ENCODE data around the gene TBPL1.
"Not testable (repeated sequence)": the region's sequence is repeated elsewhere in the genome, so short reads cannot be mapped to it uniquely, and the experiment has no call there.

TBPL1 gene

DNA sequence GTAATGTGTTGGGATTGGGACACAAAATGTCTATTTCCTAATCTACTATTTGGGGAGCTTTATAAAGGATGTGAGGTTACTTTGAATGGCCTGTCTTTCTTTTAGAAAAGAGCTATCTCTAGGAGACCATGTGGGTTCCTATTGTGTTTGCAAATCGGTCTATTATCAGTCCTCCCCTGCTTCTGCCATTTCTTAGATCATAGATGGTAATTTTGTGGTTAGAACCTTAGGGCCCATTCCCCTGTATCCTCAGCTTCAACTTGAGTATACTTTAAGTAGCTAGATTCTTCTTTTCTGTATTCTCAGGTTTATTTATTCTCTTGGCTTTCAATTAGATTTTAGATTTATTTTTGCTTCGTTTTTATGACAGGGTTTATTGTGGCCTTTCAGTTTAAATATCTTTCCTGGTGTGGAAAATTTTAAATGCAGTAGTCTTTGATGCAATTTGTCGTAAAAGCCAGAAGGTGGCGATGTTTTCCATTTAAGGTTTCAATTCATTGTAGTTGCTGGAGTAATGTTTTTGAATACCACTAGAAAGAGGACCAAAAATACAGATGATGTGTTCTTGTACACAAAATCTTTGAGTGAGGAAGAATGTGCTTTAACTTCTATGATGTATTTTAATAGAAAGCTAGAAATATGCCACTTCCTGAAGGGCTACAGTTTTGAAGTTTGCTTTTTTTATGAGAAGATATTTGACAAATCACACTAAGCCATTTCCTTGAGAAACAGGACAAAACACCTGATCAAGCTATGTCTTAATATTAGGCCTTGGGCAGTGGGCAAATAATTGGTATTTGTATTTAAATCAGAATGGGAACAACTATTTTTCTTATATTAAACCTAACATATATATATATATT lies 20.3 kb downstream of the TBPL1 start:
- no peak overlapping the region for H3K4me3 ChIP-seq (replicated peaks; ENCODE audit: low read depth, low read length)
- DNase-seq (ENCODE audit: extremely low read depth, low read depth): no peak
- TF ChIP-seq, protein P1, sequence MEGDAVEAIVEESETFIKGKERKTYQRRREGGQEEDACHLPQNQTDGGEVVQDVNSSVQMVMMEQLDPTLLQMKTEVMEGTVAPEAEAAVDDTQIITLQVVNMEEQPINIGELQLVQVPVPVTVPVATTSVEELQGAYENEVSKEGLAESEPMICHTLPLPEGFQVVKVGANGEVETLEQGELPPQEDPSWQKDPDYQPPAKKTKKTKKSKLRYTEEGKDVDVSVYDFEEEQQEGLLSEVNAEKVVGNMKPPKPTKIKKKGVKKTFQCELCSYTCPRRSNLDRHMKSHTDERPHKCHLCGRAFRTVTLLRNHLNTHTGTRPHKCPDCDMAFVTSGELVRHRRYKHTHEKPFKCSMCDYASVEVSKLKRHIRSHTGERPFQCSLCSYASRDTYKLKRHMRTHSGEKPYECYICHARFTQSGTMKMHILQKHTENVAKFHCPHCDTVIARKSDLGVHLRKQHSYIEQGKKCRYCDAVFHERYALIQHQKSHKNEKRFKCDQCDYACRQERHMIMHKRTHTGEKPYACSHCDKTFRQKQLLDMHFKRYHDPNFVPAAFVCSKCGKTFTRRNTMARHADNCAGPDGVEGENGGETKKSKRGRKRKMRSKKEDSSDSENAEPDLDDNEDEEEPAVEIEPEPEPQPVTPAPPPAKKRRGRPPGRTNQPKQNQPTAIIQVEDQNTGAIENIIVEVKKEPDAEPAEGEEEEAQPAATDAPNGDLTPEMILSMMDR (IDR thresholded peaks at IDR 0.05; ENCODE audit: low read depth, low read length, missing control alignments): peak; percentile 46

DNA sequence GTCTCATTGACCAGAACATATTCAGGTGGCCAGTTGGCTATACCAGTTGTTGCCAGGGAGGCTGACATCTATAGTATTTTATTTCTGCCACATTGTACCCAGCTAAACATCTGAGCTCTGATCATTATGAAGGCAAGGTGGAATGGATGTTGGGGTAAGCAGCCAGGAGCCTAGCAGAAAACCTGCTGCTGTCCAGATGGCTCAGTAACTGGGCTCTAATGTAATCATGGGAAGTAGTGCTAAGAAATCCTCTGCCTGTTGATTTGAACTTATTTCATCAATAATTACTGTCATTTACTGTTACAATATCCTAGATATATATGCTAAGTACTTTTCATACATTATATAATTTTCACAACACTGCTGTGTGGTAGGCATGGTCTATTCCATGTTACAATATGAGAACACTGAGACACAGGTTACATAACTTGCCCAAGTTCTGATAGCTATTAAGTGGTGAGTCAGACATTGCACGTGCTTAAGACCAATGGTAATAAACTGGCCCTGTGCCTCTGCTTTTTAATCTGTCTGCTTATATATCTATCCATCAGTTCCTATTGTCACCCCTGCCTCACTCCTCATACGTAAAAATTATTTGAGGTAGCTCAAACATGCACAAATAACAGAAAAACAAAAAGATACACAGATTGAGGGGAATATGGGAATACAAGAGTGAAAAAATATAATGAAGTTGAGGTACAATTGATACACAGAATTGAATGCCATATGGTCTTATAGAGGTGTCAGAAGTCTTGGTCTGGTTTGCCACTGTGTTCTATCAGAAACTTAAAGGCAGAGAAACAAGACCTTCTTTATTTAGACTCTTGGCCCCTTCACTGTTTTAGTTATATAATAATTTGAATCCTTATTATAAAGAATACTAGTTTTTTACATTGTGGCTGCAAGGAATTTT lies 25.2 kb downstream of the TBPL1 start:
- DNase-seq (ENCODE audit: extremely low read depth, low read depth): peak; percentile 70
- no peak overlapping the region for H3K4me3 ChIP-seq (replicated peaks; ENCODE audit: low read depth, low read length)
- TF ChIP-seq, protein P1 (IDR thresholded peaks at IDR 0.05; ENCODE audit: low read depth, low read length, missing control alignments): no peak

DNA sequence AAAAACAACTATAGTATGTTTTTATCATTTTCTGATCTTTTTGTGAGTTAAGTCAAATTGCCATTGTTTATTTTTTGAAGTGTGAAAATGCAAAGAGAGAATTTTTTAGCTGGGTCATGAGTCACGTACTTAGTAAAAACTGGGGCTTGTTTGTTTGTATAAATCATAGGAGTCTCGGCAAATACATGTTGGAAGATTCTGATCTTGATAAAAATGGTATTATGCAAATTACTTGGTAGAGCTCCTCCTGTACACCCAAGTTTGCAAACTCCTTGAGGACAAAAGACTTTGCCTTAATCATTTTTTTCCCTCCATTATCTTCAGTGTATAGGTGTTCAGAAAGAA lies 25.8 kb downstream of the TBPL1 start:
- DNase-seq (ENCODE audit: extremely low read depth, low read depth): no peak
- no peak overlapping the region for H3K4me3 ChIP-seq (replicated peaks; ENCODE audit: low read depth, low read length)
- TF ChIP-seq, protein P1 (IDR thresholded peaks at IDR 0.05; ENCODE audit: low read depth, low read length, missing control alignments): no peak

DNA sequence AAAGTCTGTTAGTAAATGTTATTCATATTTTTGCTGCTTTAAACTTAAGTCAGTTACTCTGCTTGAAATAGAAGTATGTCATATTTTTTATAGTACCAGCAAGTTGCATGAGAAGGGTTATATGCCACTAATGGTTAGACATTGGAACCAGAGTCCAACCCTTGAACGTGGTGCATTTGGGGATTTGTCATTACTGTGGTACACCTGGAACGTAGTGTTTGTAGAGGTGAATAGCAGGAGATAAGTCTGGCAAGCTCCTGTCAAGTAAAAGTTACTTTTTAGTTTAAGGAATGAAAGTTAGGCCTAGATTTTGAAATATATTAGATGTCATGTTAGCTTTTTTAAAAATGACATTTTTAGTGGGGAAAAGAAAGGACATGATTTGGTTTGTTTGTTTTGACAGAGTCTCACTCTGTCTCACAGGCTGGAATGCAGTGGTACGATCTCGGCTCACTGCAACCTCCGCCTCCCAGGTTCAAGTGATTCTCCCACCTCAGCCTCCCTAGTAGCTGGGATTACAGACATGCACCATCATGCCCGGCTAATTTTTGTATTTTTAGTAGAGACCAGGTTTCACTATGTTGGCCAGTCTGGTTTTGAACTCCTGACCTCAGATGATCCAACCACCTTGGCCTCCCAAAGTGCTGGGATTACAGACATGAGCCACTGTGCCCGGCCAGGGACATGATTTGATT lies 26.4 kb downstream of the TBPL1 start:
- H3K4me3 ChIP-seq (replicated peaks; ENCODE audit: low read depth, low read length): not testable (repeated sequence)

DNA sequence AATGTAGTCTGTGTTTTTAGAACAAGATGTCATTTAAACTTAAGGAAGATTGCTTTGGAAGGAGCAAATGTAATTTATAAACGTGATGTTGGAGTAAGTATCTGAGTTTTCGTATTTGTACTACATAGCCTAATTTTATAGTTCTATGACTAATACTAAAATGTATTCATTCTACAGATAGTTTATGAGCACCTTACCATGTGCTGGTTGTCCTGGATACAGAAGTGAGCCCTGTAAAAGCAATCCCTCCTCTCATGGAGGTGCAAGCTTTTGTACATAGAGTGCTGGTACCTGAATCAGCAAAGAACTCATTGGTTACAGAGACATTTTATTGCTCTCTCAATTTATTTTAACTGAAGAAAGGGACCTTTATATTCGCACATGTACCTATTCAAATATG lies 27.1 kb downstream of the TBPL1 start:
- H3K4me3 ChIP-seq (replicated peaks; ENCODE audit: low read depth, low read length): no peak overlapping the region
- DNase-seq (ENCODE audit: extremely low read depth, low read depth): no peak
- TF ChIP-seq, protein P1 (IDR thresholded peaks at IDR 0.05; ENCODE audit: low read depth, low read length, missing control alignments): no peak

More for the DNA sequence above, 26.4 kb downstream of the TBPL1 start:
- not testable (repeated sequence) for DNase-seq (ENCODE audit: extremely low read depth, low read depth)

DNA sequence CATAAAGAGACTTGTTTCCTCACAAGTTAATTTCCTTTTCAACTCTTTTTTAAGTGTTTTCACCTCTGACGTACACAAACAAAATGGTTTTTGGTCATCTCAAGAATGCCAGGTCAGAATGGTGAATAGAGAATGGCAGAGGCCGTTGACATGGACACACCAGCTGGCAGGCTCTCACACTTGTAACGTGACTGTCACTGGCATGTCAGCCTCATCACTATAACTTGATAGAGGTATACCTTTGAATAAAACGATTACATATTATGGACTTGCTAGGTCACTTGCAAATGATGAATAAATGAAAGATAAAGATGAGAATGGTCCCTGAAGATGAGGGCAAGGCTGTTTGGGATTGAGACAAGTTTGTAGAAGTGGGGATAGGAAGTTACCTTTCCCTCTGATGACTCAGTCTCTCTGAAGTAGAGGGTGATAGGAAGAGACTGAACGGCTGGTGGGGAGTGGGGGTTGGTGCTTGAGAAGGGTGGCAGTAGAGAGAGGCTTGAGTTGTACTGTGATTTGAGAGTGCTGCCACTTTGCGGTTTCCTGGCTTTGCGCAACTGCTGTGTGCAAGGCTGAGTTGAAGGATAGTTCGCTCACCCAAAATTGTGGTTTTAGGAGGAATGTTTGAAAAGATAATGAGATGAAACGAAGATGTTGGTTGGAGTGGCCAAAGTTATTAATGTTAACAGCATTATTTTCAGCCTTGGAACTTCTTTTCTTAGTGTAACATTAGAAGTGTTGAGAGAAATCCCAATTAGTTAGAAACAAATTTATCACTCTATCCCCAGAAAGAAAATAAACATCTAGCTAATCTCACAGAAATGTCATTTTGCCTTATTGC lies 30.3 kb downstream of the TBPL1 start:
- TF ChIP-seq, protein P1 (IDR thresholded peaks at IDR 0.05; ENCODE audit: low read depth, low read length, missing control alignments): no peak
- no peak for DNase-seq (ENCODE audit: extremely low read depth, low read depth)
- no peak overlapping the region for H3K4me3 ChIP-seq (replicated peaks; ENCODE audit: low read depth, low read length)

Measured in HFF-Myc (cell line).